ENCODE data around the gene CNN2. TPM values are rescaled to one million over a fixed set of nuclear protein-coding genes. Genes with fewer than 3 reads are reported as not detected.
"Not testable (repeated sequence)": the region's sequence is repeated elsewhere in the genome, so short reads cannot be mapped to it uniquely, and the experiment has no call there.

The CNN2 gene
- total and polyA plus RNA-seq, 5 experiments from 2014 or later = 211 to 693 (median 498) TPM

DNA sequence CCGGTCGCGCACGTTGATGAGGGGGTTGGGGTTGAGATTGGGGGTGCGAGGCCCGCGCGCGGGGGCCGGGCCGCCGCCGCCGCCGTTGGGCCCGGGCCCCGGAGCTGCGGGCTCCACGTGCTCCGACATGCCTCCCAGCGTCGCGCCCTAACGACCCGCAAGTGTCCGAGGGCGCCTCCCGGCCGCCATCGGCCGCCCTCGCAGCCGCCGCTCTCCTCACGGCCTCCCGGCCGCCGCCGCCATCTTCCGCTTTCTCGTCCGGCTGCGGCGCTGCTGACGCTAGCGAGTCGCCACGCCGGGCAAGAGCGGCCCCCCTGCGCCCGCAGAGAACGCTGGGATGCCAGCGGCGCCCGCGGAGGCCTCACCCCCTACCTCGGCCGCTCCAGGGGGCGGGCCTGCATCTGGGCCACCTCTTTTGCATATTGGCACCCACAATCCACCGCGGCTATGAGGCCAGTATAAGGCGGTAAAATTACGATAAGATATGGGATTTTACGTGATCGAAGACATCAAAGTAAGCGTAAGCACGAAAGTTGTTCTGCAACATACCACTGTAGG is 5.5 kb upstream of the CNN2 start, which contains the start of gene TMEM259:
TSS of gene TMEM259 (minus strand) at position 256 of the 558 bp plus-strand sequence. CDS start at position 129, 127 bp downstream.
- POLR2A ChIA-PET = interaction anchor here (0.6 to 22.1 kb wide), 18 partner anchors 8 to 254 kb away, joined by 3 to 1566 read pairs (median 4); partner anchors contain the start of genes ABCA7, ARHGAP45, CIRBP and FAM174C
- Mint-ChIP-seq H3K4me3 (peak within 1 kb of the TSS; percentile 86 to 94 (median 91)), H3K27me3 (peaks cover 0 to 6% (median 0%) of the 10 kb centered on the region in 5 donors), H3K9me3 (no peaks in the 10 kb centered on the region), H3K27ac (peak within 1 kb of the TSS; percentile 96 to 100 (median 99)), H3K4me1 (peaks cover 18 to 53% (median 47%) of the 10 kb centered on the region in 4 donors), H3K36me3 (peaks cover 0 to 6% (median 0%) of the 10 kb centered on the region in 3 donors)
- peak in 9 of 10 donors; percentile 94 to 99 (median 97) for DNase-seq
- peak; percentile 84 to 86 for ATAC-seq

- not testable (repeated sequence) for H3K9me3 Mint-ChIP-seq, H3K36me3 Mint-ChIP-seq, DNase-seq, H3K27me3 Mint-ChIP-seq, H3K4me3 Mint-ChIP-seq, ATAC-seq
- Mint-ChIP-seq H3K4me1 (peaks cover 12 to 36% (median 25%) of the 10 kb centered on the region in 4 donors), H3K27ac (peak overlapping the region in 3 of 10 donors; percentile 28 to 60 (median 33))
- POLR2A ChIA-PET = interaction anchor here (0.9 to 22.1 kb wide), 4 partner anchors 9 to 79 kb away, joined by 4 to 1566 read pairs (median 212); partner anchors contain the start of genes ABCA7 and ARHGAP45
Measured at GRCh38 chr19:1023883-1024188, 2.6 kb upstream of the CNN2 start.

DNA sequence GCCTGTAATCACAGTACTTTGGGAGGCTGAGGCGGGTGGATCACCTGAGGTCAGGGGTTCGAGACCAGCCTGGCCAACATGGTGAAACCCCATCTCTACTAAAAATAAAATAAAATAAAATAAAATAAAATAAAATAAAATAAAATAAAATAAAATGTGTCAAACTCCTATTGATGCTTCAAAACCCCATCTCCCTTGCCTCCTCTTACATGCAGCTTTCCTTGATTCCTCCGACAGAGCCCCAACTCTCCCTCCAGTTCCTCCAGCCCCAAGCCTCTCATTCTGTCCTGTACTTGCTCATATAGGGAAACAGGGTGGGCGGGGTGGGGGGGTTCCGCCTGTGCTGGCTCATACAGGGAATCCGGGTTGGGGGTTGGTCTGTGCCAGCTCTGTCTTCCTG is 1.3 kb upstream of the CNN2 start:
- H3K36me3 Mint-ChIP-seq, ATAC-seq, H3K27me3 Mint-ChIP-seq, H3K9me3 Mint-ChIP-seq, DNase-seq: not testable (repeated sequence)
- POLR2A ChIA-PET = interaction anchor here (0.9 to 22.1 kb wide), 4 partner anchors 16 to 244 kb away, joined by 3 to 1566 read pairs (median 218); partner anchors contain the start of genes ABCA7, ARHGAP45 and CIRBP
- H3K4me1 Mint-ChIP-seq = peaks cover 13 to 30% (median 22%) of the 10 kb centered on the region in 4 donors
- H3K27ac Mint-ChIP-seq = peak overlapping the region in 3 of 10 donors; percentile 43 to 79 (median 67)
- H3K4me3 Mint-ChIP-seq = peak overlapping the region in 4 of 10 donors; percentile 29 to 44 (median 36)

DNA sequence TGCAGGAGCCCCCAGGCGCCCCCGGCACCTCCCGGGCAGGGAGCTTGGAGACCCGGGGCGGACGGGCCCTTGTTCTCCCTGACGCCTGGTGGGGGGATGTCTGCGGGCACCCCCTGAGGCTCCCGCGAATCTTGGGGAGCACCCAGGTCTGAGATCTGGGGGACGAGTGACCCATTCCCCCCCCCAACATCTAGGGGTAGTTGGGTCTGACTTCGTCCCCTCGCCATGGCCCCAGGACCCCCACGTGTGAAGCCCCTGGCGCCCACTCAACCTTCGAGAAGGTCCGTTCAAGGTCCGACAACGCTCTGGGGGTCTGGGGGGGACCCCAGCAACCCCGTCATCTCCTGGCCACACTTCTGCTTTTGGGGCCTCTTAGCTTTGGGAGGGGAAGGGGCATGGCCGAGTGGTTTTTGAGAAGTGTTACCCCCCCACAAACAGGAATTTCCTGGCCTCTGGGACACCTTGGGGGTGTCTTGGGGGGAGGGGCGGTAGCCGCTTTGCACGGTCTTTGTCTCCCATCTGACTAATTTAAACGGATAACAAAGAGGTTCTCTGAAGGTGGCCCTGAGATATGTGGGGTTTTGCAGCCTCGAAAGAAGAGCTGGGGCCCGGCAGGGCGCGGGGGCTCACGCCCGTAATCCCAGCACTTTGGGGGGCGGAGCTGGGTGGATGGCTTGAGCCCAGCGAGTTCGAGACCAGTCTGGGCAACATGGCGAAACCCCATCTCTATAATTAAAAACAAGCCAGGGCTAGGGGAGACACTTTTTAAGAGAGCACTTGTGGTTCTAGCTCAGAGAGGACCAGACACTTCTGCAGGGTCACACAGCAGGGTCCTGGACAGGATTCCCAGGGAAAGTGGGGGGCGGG is 608 bp downstream of the CNN2 start:
- POLR2A ChIA-PET = interaction anchor here (0.6 to 22.1 kb wide), 21 partner anchors 6 to 248 kb away, joined by 3 to 1566 read pairs (median 7); partner anchors contain the start of genes ABCA7, ARHGAP45, CIRBP and FAM174C
- DNase-seq (peak in 4 of 10 donors; percentile 42 to 59 (median 52)), ATAC-seq (peak in 1 of 2 donors; percentile 5)
- peaks cover 0 to 16% (median 0%) of the 10 kb centered on the region in 3 donors for H3K36me3 Mint-ChIP-seq
- H3K4me1 Mint-ChIP-seq = peaks cover 11 to 29% (median 23%) of the 10 kb centered on the region in 4 donors
- peak overlapping the region; percentile 94 to 99 (median 98) for H3K4me3 Mint-ChIP-seq
- H3K27ac Mint-ChIP-seq = peak overlapping the region; percentile 89 to 98 (median 96)
- no peaks in the 10 kb centered on the region for H3K27me3 Mint-ChIP-seq
- H3K9me3 Mint-ChIP-seq = no peaks in the 10 kb centered on the region

GRCh38 chr19:1027650-1028061 is 1.2 kb downstream of the CNN2 start:
- peak overlapping the region; percentile 94 to 99 (median 98) for H3K4me3 Mint-ChIP-seq
- no peaks in the 10 kb centered on the region for H3K27me3 Mint-ChIP-seq
- peaks cover 12 to 36% (median 27%) of the 10 kb centered on the region in 4 donors for H3K4me1 Mint-ChIP-seq
- peak in 1 of 2 donors; percentile 23 for ATAC-seq
- peaks cover 0 to 23% (median 3%) of the 10 kb centered on the region in 3 donors for H3K36me3 Mint-ChIP-seq
- DNase-seq = no peak
- H3K9me3 Mint-ChIP-seq = no peaks in the 10 kb centered on the region
- peak overlapping the region; percentile 89 to 98 (median 96) for H3K27ac Mint-ChIP-seq
- POLR2A ChIA-PET = interaction anchor here (0.6 to 22.1 kb wide), 17 partner anchors 7 to 242 kb away, joined by 3 to 1566 read pairs (median 7); partner anchors contain the start of genes ABCA7, ARHGAP45, CIRBP and POLR2E

GRCh38 chr19:1028062-1028926 is 1.9 kb downstream of the CNN2 start:
- POLR2A ChIA-PET = interaction anchor here (0.5 to 22.1 kb wide), 16 partner anchors 8 to 241 kb away, joined by 3 to 1566 read pairs (median 9); partner anchors contain the start of genes ABCA7, ARHGAP45, CIRBP and POLR2E
- peak; percentile 24 to 28 for ATAC-seq

DNA sequence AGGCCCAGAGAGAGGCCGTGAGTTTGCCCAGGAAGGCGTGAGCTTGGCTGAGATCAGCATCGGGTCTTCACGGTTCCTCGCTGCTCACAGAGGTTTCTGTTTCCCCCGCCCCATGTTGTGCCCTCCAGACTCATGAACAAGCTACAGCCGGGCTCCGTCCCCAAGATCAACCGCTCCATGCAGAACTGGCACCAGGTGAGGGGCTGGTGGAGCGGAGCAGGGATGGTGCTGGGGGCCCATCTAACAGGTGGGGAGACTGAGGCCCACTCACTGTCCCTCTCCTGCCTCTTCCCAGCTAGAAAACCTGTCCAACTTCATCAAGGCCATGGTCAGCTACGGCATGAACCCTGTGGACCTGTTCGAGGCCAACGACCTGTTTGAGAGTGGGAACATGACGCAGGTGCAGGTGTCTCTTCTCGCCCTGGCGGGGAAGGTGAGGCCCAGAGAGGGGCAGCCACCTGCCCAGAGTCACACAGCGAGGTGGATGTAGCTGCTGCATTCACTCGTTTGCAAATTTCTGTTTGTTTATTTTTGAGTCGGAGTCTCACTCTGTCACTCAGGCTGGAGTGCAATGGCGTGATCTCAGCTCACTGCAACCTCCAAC is 6.0 kb downstream of the CNN2 start:
- DNase-seq (no peak), ATAC-seq (no peak)
- Mint-ChIP-seq H3K36me3 (peaks cover 0 to 52% (median 6%) of the 10 kb centered on the region in 3 donors), H3K9me3 (no peaks in the 10 kb centered on the region), H3K27ac (peak overlapping the region; percentile 68 to 97 (median 88)), H3K4me3 (peak overlapping the region in 4 of 10 donors; percentile 38 to 65 (median 54)), H3K4me1 (peaks cover 23 to 54% (median 50%) of the 10 kb centered on the region in 4 donors), H3K27me3 (no peaks in the 10 kb centered on the region)
- POLR2A ChIA-PET = interaction anchor here (0.7 to 22.1 kb wide), 11 partner anchors 8 to 972 kb away, joined by 3 to 1566 read pairs (median 11); partner anchors contain the start of genes ABCA7, ARHGAP45, CIRBP and RNU6-2

More at GRCh38 chr19:1028062-1028926, 1.9 kb downstream of the CNN2 start:
- peak overlapping the region; percentile 87 to 99 (median 94) for H3K4me3 Mint-ChIP-seq
- H3K4me1 Mint-ChIP-seq = peaks cover 13 to 40% (median 33%) of the 10 kb centered on the region in 4 donors
- peak; percentile 36 to 82 (median 62) for DNase-seq
- no peaks in the 10 kb centered on the region for H3K9me3 Mint-ChIP-seq
- H3K27ac Mint-ChIP-seq = peak overlapping the region; percentile 89 to 97 (median 94)
- H3K36me3 Mint-ChIP-seq = peaks cover 0 to 29% (median 3%) of the 10 kb centered on the region in 3 donors
- no peaks in the 10 kb centered on the region for H3K27me3 Mint-ChIP-seq

DNA sequence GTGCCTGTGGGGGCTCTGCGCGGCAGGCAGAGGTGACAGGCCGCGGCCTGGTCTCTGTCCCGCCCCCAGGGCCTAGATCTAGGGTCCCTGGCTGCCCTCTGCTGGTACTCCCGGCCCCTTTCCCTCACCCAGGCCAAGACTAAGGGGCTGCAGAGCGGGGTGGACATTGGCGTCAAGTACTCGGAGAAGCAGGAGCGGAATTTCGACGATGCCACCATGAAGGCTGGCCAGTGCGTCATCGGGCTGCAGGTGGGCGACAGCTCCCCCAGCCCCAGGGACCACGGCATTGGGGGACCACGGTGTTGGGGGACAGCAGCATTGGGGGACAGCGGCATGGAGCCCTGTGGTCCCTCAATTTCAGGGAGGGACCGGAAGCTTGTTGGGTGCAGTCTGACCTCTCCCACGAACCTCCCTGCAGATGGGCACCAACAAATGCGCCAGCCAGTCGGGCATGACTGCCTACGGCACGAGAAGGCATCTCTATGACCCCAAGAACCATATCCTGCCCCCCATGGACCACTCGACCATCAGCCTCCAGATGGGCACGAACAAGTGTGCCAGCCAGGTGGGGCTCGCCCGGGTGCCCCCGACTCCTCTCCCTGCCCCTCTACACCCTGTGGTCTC is 9.7 kb downstream of the CNN2 start:
- H3K27ac Mint-ChIP-seq = peak overlapping the region; percentile 44 to 98 (median 93)

GRCh38 chr19:1037621-1038064 is 11.2 kb downstream of the CNN2 start:
- H3K4me1 Mint-ChIP-seq = peaks cover 31 to 67% (median 62%) of the 10 kb centered on the region in 4 donors
- peaks cover 0 to 45% (median 11%) of the 10 kb centered on the region in 3 donors for H3K36me3 Mint-ChIP-seq
- peak in 1 of 10 donors; percentile 64 for DNase-seq
- H3K9me3 Mint-ChIP-seq = no peaks in the 10 kb centered on the region
- H3K4me3 Mint-ChIP-seq = peak overlapping the region; percentile 55 to 100 (median 96)
- peak overlapping the region; percentile 92 to 98 (median 94) for H3K27ac Mint-ChIP-seq
- POLR2A ChIA-PET = interaction anchor here (0.7 to 12.3 kb wide), 12 partner anchors 12 to 234 kb away, joined by 3 to 768 read pairs (median 6); partner anchors contain the start of genes ARHGAP45, CNN2, RNU6-2 and TMEM259
- H3K27me3 Mint-ChIP-seq = no peaks in the 10 kb centered on the region
- ATAC-seq = no peak

More for the DNA sequence above, 9.7 kb downstream of the CNN2 start:
- H3K36me3 Mint-ChIP-seq = peaks cover 0 to 55% (median 14%) of the 10 kb centered on the region in 3 donors
- DNase-seq (peak in 4 of 10 donors; percentile 29 to 71 (median 42)), ATAC-seq (no peak)
- peak overlapping the region in 6 of 10 donors; percentile 9 to 73 (median 49) for H3K4me3 Mint-ChIP-seq
- peaks cover 32 to 72% (median 62%) of the 10 kb centered on the region in 4 donors for H3K4me1 Mint-ChIP-seq
- no peaks in the 10 kb centered on the region for H3K9me3 Mint-ChIP-seq
- POLR2A ChIA-PET = interaction anchor here (3.2 to 12.3 kb wide), 3 partner anchors 11 to 40 kb away, joined by 10 to 768 read pairs (median 400); partner anchors contain the start of genes ARHGAP45, CNN2, RNU6-2 and TMEM259
- H3K27me3 Mint-ChIP-seq = no peaks in the 10 kb centered on the region

All from naive thymus-derived CD8-positive, alpha-beta T cell (primary cell).